CD14-positive monocyte (primary cell): ENCODE data around the gene LRRC8E. TPM values are rescaled to one million over a fixed set of nuclear protein-coding genes. Genes with fewer than 3 reads are reported as not detected.

Source experiments
- DNase-seq, 3 donors: peaks; one replicate each; pipeline ENCODE4 v3.0.0-alpha.2; 2011 to 2022
- H2AFZ ChIP-seq: 2 replicates; pipeline ENCODE4 v1.6.0; 2012; ENCODE audit warnings: mild to moderate bottlenecking, low read depth, low read length, inconsistent platforms; ENCODE audit not compliant: insufficient read depth, poor library complexity, severe bottlenecking
- H3K27ac ChIP-seq, 2 donors: 1 replicate in 1 of 2; 2 replicates in 1 of 2; pipeline ENCODE4 v1.5.1; 2012 to 2013; ENCODE audit warnings: low read length in 2 of 2, control low read depth in 1 of 2, inconsistent platforms in 1 of 2, low read depth in 1 of 2, mild to moderate bottlenecking in 1 of 2
- H3K27me3 ChIP-seq, 2 donors: one replicate each; pipeline versions ENCODE4 v1.6.0 to v1.6.1; 2011 to 2013; ENCODE audit warnings: low read length in 2 of 2; ENCODE audit not compliant: control insufficient read depth in 2 of 2, insufficient read depth in 2 of 2
- H3K36me3 ChIP-seq, 2 donors: replicated peaks in 1 of 2; 1 replicate in 1 of 2; 2 replicates in 1 of 2; pipeline versions ENCODE4 v1.5.1 to v1.6.1; 2012 to 2013; ENCODE audit warnings: low read length in 2 of 2, control low read depth in 1 of 2, inconsistent platforms in 1 of 2, mild to moderate bottlenecking in 1 of 2; ENCODE audit not compliant: insufficient read depth in 2 of 2, control insufficient read depth in 1 of 2
- H3K4me1 ChIP-seq, 2 donors: 1 replicate in 1 of 2; 2 replicates in 1 of 2; pipeline versions ENCODE4 v1.5.1 to v1.6.1; 2012 to 2013; ENCODE audit warnings: low read length in 2 of 2, control low read depth in 1 of 2, inconsistent platforms in 1 of 2, mild to moderate bottlenecking in 1 of 2, moderate library complexity in 1 of 2; ENCODE audit not compliant: insufficient read depth in 2 of 2, control insufficient read depth in 1 of 2
- H3K4me2 ChIP-seq: replicated peaks from 2 replicates; pipeline ENCODE3; 2012; ENCODE audit warnings: low read length, moderate library complexity, mild to moderate bottlenecking; ENCODE audit not compliant: poor library complexity, severe bottlenecking; ENCODE audit errors: extremely low read depth
- H3K4me3 ChIP-seq, 3 experiments: fragments of 200-600 bp in 1 of 3; sonication (generic) in 1 of 3; replicated peaks in 1 of 3; 1 replicate in 2 of 3; 2 replicates in 1 of 3; pipeline ENCODE4 v1.5.1; 2011 to 2013; ENCODE audit warnings: low read length in 3 of 3, mild to moderate bottlenecking in 3 of 3, control low read depth in 2 of 3, low read depth in 2 of 3, inconsistent platforms in 1 of 3, moderate library complexity in 1 of 3
- H3K79me2 ChIP-seq: 2 replicates; pipeline ENCODE4 v1.6.0; 2012; ENCODE audit warnings: mild to moderate bottlenecking, control low read depth, inconsistent platforms, low read length, moderate library complexity; ENCODE audit not compliant: insufficient read depth
- H3K9ac ChIP-seq: 2 replicates; pipeline ENCODE4 v1.6.0; 2017; ENCODE audit warnings: low read length, mild to moderate bottlenecking; ENCODE audit not compliant: insufficient read depth, poor library complexity, severe bottlenecking
- H3K9me3 ChIP-seq, 2 donors: replicated peaks in 1 of 2; 1 replicate in 1 of 2; 2 replicates in 1 of 2; pipeline versions ENCODE4 v1.5.1 to v1.6.1; 2012 to 2013; ENCODE audit warnings: low read length in 2 of 2, control low read depth in 1 of 2; ENCODE audit not compliant: control insufficient read depth in 1 of 2, insufficient read depth in 1 of 2
- H4K20me1 ChIP-seq: 2 replicates; pipeline ENCODE4 v1.6.0; 2012; ENCODE audit warnings: mild to moderate bottlenecking, low read length, control low read depth, moderate library complexity; ENCODE audit not compliant: insufficient read depth
- H3K27ac Mint-ChIP-seq, 7 donors: one replicate each; pipeline ENCODE4 v1.8.0; 2020; ENCODE audit warnings: mild to moderate bottlenecking in 7 of 7, mixed read lengths in 7 of 7, moderate library complexity in 6 of 7, inconsistent platforms in 2 of 7
- H3K27me3 Mint-ChIP-seq, 3 donors: one replicate each; pipeline ENCODE4 v1.8.0; 2021 to 2022; ENCODE audit warnings: low read depth in 3 of 3, mild to moderate bottlenecking in 3 of 3, mixed read lengths in 3 of 3, moderate library complexity in 3 of 3, inconsistent platforms in 1 of 3
- H3K36me3 Mint-ChIP-seq, 2 donors: one replicate each; pipeline ENCODE4 v1.8.0; 2020; ENCODE audit warnings: mixed read lengths in 2 of 2, inconsistent platforms in 1 of 2, mild to moderate bottlenecking in 1 of 2
- H3K4me1 Mint-ChIP-seq: one replicate; pipeline ENCODE4 v1.8.0; 2020; ENCODE audit warnings: mild to moderate bottlenecking, mixed read lengths
- H3K4me3 Mint-ChIP-seq, 2 donors: one replicate each; pipeline ENCODE4 v1.8.0; 2020; ENCODE audit warnings: mild to moderate bottlenecking in 2 of 2, mixed read lengths in 2 of 2, moderate library complexity in 1 of 2
- H3K9me3 Mint-ChIP-seq, 7 donors: one replicate each; pipeline ENCODE4 v1.8.0; 2020 to 2022; ENCODE audit warnings: mixed read lengths in 7 of 7, mild to moderate bottlenecking in 6 of 7, moderate library complexity in 6 of 7, inconsistent platforms in 2 of 7
- whole genome bisulfite sequencing: methylation state at CpG from one replicate; pipeline ENCODE4 v1.1.5; 2013; ENCODE audit warnings: missing lambda C conversion rate; ENCODE audit not compliant: insufficient coverage; 5-methylcytosine and 5-hydroxymethylcytosine counted together
- intact Hi-C, 2 donors: fragments of 100-400 bp; cut with micrococcal nuclease; formaldehyde crosslinking; loops; one replicate each; pipeline versions ENCODE4 v1.15.0 to v1.15.1; 2023
- polyA plus RNA-seq, 3 donors: library from polyadenylated mRNA; depleted of rRNA in 1 of 3; unstranded in 2 of 3; stranded (reverse) in 1 of 3; fragments of 300-500 nt in 2 of 3; fragments of >200 nt in 1 of 3; fragmentation: Illumina TruSeq in 2 of 3; gene quantifications; 1 replicate in 2 of 3; 2 replicates in 1 of 3; pipeline ENCODE4 v1.2.3, GENCODE V29; 2012 to 2021
- TF ChIP-seq, protein P1 (sequence below): fragments of 200-600 bp; IDR thresholded peaks from one replicate; pipeline ENCODE4 v1.8.0; 2022; ENCODE audit warnings: antibody characterized with exemption, mild to moderate bottlenecking

LRRC8E gene
- polyA plus RNA-seq, 3 donors, result not detected

DNA sequence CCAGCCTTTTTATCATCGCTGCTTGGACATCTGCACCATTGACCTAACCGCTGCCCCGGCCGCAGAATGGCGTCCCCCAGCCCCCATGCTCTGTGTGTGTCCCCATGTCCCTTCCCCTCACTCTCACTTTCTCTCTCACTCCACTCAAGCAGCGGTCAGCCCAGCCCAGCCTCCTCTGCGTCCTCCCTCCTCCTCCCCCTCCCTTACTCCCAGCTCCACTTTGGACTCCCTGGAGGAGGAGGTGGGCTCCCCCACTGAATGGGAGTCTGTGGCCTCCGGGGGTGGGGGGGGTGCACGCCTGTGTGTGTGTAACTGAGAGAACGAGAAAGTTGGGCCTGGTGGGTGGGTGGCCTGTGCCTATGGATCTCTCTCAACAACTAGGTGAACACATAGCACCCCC, 17.5 kb downstream of the LRRC8E start:
- H3K4me3 ChIP-seq, result no peak overlapping the region
- Mint-ChIP-seq H3K4me3 (no peak overlapping the region), H3K27ac (peak overlapping the region in 4 of 7 donors; percentile 17 to 53 (median 30)), H3K36me3 (peaks cover 21 to 43% of the 10 kb centered on the region in 2 donors), H3K27me3 (peaks cover 0 to 3% (median 2%) of the 10 kb centered on the region in 3 donors), H3K4me1 (peaks cover 24% of the 10 kb centered on the region), H3K9me3 (peaks cover 0 to 3% (median 0%) of the 10 kb centered on the region in 7 donors)
- DNase-seq, result no peak
- peaks cover 19 to 26% of the 10 kb centered on the region in 2 donors for H3K4me1 ChIP-seq
- H3K27ac ChIP-seq, result no peak overlapping the region
- H2AFZ ChIP-seq, result no peak overlapping the region
- intact Hi-C loops, result loop anchor here in 1 of 2 donors (2.0 to 10.0 kb wide), 2 partner anchors 13 to 271 kb away; partner anchors contain the start of genes PCP2 and STXBP2
- no peak overlapping the region for H3K4me2 ChIP-seq
- H3K9me3 ChIP-seq, result no peaks in the 10 kb centered on the region
- H3K79me2 ChIP-seq, result peaks cover 39% of the 10 kb centered on the region
- H4K20me1 ChIP-seq, result peaks cover 67% of the 10 kb centered on the region
- no peak overlapping the region for H3K9ac ChIP-seq
- no peaks in the 10 kb centered on the region for H3K27me3 ChIP-seq
- TF ChIP-seq, protein P1, sequence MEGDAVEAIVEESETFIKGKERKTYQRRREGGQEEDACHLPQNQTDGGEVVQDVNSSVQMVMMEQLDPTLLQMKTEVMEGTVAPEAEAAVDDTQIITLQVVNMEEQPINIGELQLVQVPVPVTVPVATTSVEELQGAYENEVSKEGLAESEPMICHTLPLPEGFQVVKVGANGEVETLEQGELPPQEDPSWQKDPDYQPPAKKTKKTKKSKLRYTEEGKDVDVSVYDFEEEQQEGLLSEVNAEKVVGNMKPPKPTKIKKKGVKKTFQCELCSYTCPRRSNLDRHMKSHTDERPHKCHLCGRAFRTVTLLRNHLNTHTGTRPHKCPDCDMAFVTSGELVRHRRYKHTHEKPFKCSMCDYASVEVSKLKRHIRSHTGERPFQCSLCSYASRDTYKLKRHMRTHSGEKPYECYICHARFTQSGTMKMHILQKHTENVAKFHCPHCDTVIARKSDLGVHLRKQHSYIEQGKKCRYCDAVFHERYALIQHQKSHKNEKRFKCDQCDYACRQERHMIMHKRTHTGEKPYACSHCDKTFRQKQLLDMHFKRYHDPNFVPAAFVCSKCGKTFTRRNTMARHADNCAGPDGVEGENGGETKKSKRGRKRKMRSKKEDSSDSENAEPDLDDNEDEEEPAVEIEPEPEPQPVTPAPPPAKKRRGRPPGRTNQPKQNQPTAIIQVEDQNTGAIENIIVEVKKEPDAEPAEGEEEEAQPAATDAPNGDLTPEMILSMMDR, result no peak
- peaks cover 25 to 34% of the 10 kb centered on the region in 2 donors for H3K36me3 ChIP-seq
- WGBS, result 98% methylated on average over 5 of the region's 10 CpGs

DNA sequence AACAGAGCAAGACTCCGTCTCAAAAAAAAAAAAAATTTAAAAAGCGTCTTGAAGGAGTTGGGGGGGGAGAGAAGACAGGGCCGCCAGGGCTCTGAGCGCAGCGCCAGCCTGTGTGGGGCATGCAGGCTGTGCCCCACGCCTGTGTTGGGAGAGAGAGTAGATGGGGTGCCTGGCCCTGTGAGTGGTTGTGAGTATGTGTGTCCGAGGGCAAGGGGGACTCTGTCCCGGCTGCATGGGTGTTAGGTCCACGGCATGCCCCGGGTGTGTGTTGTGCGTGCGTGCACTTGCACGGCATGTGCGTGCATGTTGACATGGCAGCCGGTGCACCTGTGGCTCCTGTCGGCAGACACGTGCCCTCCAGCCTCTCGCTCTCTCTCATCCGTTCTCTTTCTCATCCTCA, 18.8 kb downstream of the LRRC8E start:
- Mint-ChIP-seq H3K4me3 (peak overlapping the region in 1 of 2 donors; percentile 12), H3K27ac (no peak overlapping the region), H3K4me1 (peaks cover 21% of the 10 kb centered on the region), H3K27me3 (peaks cover 2 to 3% (median 2%) of the 10 kb centered on the region in 3 donors), H3K9me3 (peaks cover 0 to 3% (median 0%) of the 10 kb centered on the region in 7 donors), H3K36me3 (peaks cover 30 to 55% of the 10 kb centered on the region in 2 donors)
- Histone ChIP-seq H3K27ac (no peak overlapping the region), H3K9me3 (no peaks in the 10 kb centered on the region), H3K4me2 (no peak overlapping the region), H3K4me1 (peaks cover 19 to 26% of the 10 kb centered on the region in 2 donors), H3K27me3 (no peaks in the 10 kb centered on the region), H3K9ac (no peak overlapping the region), H3K4me3 (no peak overlapping the region), H4K20me1 (peaks cover 76% of the 10 kb centered on the region), H2AFZ (no peak overlapping the region), H3K79me2 (peaks cover 39% of the 10 kb centered on the region), H3K36me3 (peaks cover 38 to 46% of the 10 kb centered on the region in 2 donors)
- intact Hi-C loops, result loop anchor here in 1 of 2 donors (10.0 kb wide), 1 partner anchor 272 kb away; the partner anchor contains the start of genes PCP2 and STXBP2
- WGBS, result 97% methylated on average over 18 of the region's 19 CpGs
- DNase-seq, result no peak
- TF ChIP-seq, protein P1, result no peak
